Smooth muscle cell (in vitro differentiated cells): ENCODE measurements around the gene ARHGEF3. TPM values are rescaled to one million over a fixed set of nuclear protein-coding genes. Genes with fewer than 3 reads are reported as not detected.

Experiments used
- DNase-seq: peaks from one replicate; lab custom pipeline; 2025; ENCODE audit not compliant: unreplicated experiment; lab: John Stamatoyannopoulos, UW
- H2AFZ ChIP-seq: fragments of 200-600 bp; sonication (generic); 2 replicates; pipeline ENCODE4 v1.6.0; 2016; ENCODE audit warnings: antibody characterized with exemption, low read depth, mild to moderate bottlenecking
- H3F3A ChIP-seq: fragments of 200-600 bp; sonication (generic); 2 replicates; pipeline ENCODE4 v1.6.0; 2017; ENCODE audit warnings: antibody characterized with exemption, low read depth
- H3K27ac ChIP-seq: fragments of 200-600 bp; sonication (generic); 2 replicates; pipeline ENCODE4 v1.5.1; 2016; ENCODE audit warnings: low read depth, mild to moderate bottlenecking
- H3K27me3 ChIP-seq: fragments of 200-600 bp; sonication (generic); 2 replicates; pipeline ENCODE4 v1.6.1; 2016; ENCODE audit warnings: low read depth, mild to moderate bottlenecking
- H3K36me3 ChIP-seq: fragments of 200-600 bp; sonication (generic); 2 replicates; pipeline ENCODE4 v1.5.1; 2016; ENCODE audit warnings: low read depth
- H3K4me1 ChIP-seq: fragments of 200-600 bp; sonication (generic); 2 replicates; pipeline ENCODE4 v1.5.1; 2016; ENCODE audit warnings: low read depth
- H3K4me2 ChIP-seq: fragments of 200-600 bp; sonication (generic); 2 replicates; pipeline ENCODE4 v1.6.0; 2016; ENCODE audit warnings: mild to moderate bottlenecking
- H3K4me3 ChIP-seq: fragments of 200-600 bp; sonication (generic); 2 replicates; pipeline ENCODE4 v1.5.1; 2016; ENCODE audit warnings: mild to moderate bottlenecking
- H3K79me2 ChIP-seq: fragments of 200-600 bp; sonication (generic); 2 replicates; pipeline ENCODE4 v1.6.0; 2016; ENCODE audit warnings: low read depth, mild to moderate bottlenecking
- H3K9ac ChIP-seq: fragments of 200-600 bp; sonication (generic); 2 replicates; pipeline ENCODE4 v1.6.0; 2016; ENCODE audit warnings: low read depth
- H3K9me3 ChIP-seq: fragments of 200-600 bp; sonication (generic); replicated peaks from 2 replicates; pipeline ENCODE4 v1.5.1; 2016; ENCODE audit warnings: low read depth
- H4K20me1 ChIP-seq: fragments of 200-600 bp; sonication (generic); 2 replicates; pipeline ENCODE4 v1.6.0; 2016; ENCODE audit warnings: low read depth
- CTCF ChIP-seq: fragments of 200-600 bp; sonication (generic); IDR thresholded peaks from 2 replicates; pipeline ENCODE4 v1.5.1; 2017; ENCODE audit warnings: borderline replicate concordance, mild to moderate bottlenecking, antibody characterized with exemption; ENCODE audit not compliant: insufficient read depth, poor library complexity, severe bottlenecking
- WGBS: methylation state at CpG from one replicate; pipeline ENCODE4 v1.1.7; 2016; ENCODE audit warnings: low lambda C conversion rate; 5-methylcytosine and 5-hydroxymethylcytosine counted together
- polyA plus RNA-seq: library from polyadenylated mRNA; unstranded; fragments of >200 nt; fragmentation: Nextera tagmentation; extraction: Ambion mirVana; gene quantifications from 2 replicates; pipeline ENCODE4 v1.2.1, GENCODE V29; 2016
- total RNA-seq: library from RNA; depleted of rRNA; stranded (reverse); fragments of >200 nt; gene quantifications from 2 replicates; pipeline ENCODE4 v1.2.3, GENCODE V29; 2014

The ARHGEF3 gene
- total and polyA plus RNA-seq, 2 experiments from 2014 or later: 131 to 137 TPM

GRCh38 chr3:56826831-56827722 lies 25.3 kb upstream of the ARHGEF3 start:
- DNase-seq: no peak
- Histone ChIP-seq H3K79me2 (peaks cover 8% of the 10 kb centered on the region), H3K9ac (no peak overlapping the region), H3K36me3 (no peaks in the 10 kb centered on the region), H4K20me1 (no peaks in the 10 kb centered on the region), H3K27me3 (no peaks in the 10 kb centered on the region), H3K27ac (no peak overlapping the region), H3K4me3 (no peak overlapping the region), H3K4me1 (peaks cover 17% of the 10 kb centered on the region), H2AFZ (no peak overlapping the region), H3F3A (peaks cover 8% of the 10 kb centered on the region), H3K9me3 (no peaks in the 10 kb centered on the region), H3K4me2 (no peak overlapping the region)
- WGBS: 87% methylated on average over 5 of the region's 5 CpGs
- no peak for TF ChIP-seq CTCF

GRCh38 chr3:56825567-56826438 lies 24.1 kb upstream of the ARHGEF3 start:
- WGBS: 41% methylated on average over 4 of the region's 4 CpGs
- Histone ChIP-seq H3K36me3 (no peaks in the 10 kb centered on the region), H4K20me1 (no peaks in the 10 kb centered on the region), H3K9me3 (no peaks in the 10 kb centered on the region), H3K27me3 (no peaks in the 10 kb centered on the region), H3K27ac (no peak overlapping the region), H3K4me3 (no peak overlapping the region), H3K4me1 (peaks cover 17% of the 10 kb centered on the region), H3K4me2 (no peak overlapping the region), H3K9ac (no peak overlapping the region), H3K79me2 (peaks cover 8% of the 10 kb centered on the region), H2AFZ (no peak overlapping the region), H3F3A (peaks cover 8% of the 10 kb centered on the region)
- no peak for TF ChIP-seq CTCF
- DNase-seq: no peak

GRCh38 chr3:56823984-56824703 lies 22.4 kb upstream of the ARHGEF3 start:
- DNase-seq: no peak
- Histone ChIP-seq H3K27ac (no peak overlapping the region), H4K20me1 (no peaks in the 10 kb centered on the region), H3K27me3 (no peaks in the 10 kb centered on the region), H3K4me3 (no peak overlapping the region), H2AFZ (no peak overlapping the region), H3F3A (peaks cover 8% of the 10 kb centered on the region), H3K4me1 (peaks cover 17% of the 10 kb centered on the region), H3K79me2 (peaks cover 8% of the 10 kb centered on the region), H3K9ac (no peak overlapping the region), H3K9me3 (no peaks in the 10 kb centered on the region), H3K36me3 (no peaks in the 10 kb centered on the region), H3K4me2 (peak overlapping the region; percentile 43)
- no peak for TF ChIP-seq CTCF
- 14% methylated on average over 4 of the region's 4 CpGs for WGBS
